ENCODE measurements around the gene SLC28A3.

DNA sequence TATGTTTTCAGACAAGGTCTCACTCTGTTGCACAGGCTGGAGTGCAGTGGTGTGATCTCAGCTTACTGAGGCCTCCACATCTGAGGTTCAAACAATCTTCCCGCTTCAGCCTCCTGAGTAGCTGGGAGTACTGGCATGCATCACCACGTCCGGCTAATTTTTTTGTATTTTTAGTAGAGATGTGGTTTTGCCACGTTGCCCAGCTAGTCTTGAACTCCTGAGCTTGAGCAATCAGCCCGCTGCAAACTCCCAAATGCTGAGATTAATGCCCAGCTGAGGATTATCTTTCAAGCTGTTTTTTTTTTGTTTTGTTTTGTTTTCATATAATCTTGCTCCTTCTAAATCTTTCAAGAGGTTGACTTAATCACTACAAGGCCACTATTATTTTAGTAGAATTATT is 47.3 kb upstream of the SLC28A3 start:
- no peak for TF ChIP-seq EZH2 (IDR thresholded peaks at IDR 0.05; ENCODE audit: low read depth)
- TF ChIP-seq, protein P1, sequence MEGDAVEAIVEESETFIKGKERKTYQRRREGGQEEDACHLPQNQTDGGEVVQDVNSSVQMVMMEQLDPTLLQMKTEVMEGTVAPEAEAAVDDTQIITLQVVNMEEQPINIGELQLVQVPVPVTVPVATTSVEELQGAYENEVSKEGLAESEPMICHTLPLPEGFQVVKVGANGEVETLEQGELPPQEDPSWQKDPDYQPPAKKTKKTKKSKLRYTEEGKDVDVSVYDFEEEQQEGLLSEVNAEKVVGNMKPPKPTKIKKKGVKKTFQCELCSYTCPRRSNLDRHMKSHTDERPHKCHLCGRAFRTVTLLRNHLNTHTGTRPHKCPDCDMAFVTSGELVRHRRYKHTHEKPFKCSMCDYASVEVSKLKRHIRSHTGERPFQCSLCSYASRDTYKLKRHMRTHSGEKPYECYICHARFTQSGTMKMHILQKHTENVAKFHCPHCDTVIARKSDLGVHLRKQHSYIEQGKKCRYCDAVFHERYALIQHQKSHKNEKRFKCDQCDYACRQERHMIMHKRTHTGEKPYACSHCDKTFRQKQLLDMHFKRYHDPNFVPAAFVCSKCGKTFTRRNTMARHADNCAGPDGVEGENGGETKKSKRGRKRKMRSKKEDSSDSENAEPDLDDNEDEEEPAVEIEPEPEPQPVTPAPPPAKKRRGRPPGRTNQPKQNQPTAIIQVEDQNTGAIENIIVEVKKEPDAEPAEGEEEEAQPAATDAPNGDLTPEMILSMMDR (conservative IDR thresholded peaks at IDR 0.05) = no peak
